RWPE2 (cell line): Measurements from ENCODE around the gene SLC5A2.

Source experiments
- ATAC-seq: fragments of 200-7000 bp; cut with Tn5 transposase; 3 replicates; pipeline ENCODE4 v1.9.1; 2021; ENCODE audit warnings: low read depth
- DNase-seq: peaks from one replicate; pipeline ENCODE4 v3.0.0-alpha.2; 2020; ENCODE audit warnings: low spot score
- H3K27ac ChIP-seq: fragments of 450-650 bp; 2 replicates; pipeline ENCODE4 v1.5.1; 2017; ENCODE audit warnings: mild to moderate bottlenecking; ENCODE audit not compliant: poor library complexity, severe bottlenecking
- H3K27me3 ChIP-seq: fragments of 250-450 bp; sonication (Bioruptor Pico); 2 replicates; pipeline ENCODE4 v1.5.1; 2021; ENCODE audit warnings: mild to moderate bottlenecking, moderate library complexity; ENCODE audit not compliant: insufficient read depth, poor library complexity, severe bottlenecking
- H3K36me3 ChIP-seq: fragments of 250-450 bp; sonication (Bioruptor Pico); 2 replicates; pipeline ENCODE4 v1.5.1; 2020; ENCODE audit warnings: low read depth, mild to moderate bottlenecking, moderate library complexity
- H3K4me1 ChIP-seq: fragments of 250-450 bp; sonication (Bioruptor Pico); 2 replicates; pipeline ENCODE4 v1.5.1; 2021; ENCODE audit warnings: mild to moderate bottlenecking, moderate library complexity; ENCODE audit not compliant: insufficient read depth, poor library complexity, severe bottlenecking
- H3K4me3 ChIP-seq: fragments of 250-450 bp; sonication (Bioruptor Pico); 2 replicates; pipeline ENCODE4 v1.5.1; 2021; ENCODE audit warnings: mild to moderate bottlenecking, moderate library complexity; ENCODE audit not compliant: severe bottlenecking
- H3K9me3 ChIP-seq: fragments of 250-450 bp; sonication (Bioruptor Pico); 2 replicates; pipeline ENCODE4 v1.5.1; 2021; ENCODE audit warnings: mild to moderate bottlenecking, moderate library complexity; ENCODE audit not compliant: severe bottlenecking
- CTCF ChIP-seq: fragments of 450-650 bp; IDR thresholded peaks from one replicate; pipeline ENCODE4 v1.5.1; 2017; ENCODE audit warnings: mild to moderate bottlenecking, moderate library complexity; ENCODE audit not compliant: poor library complexity, severe bottlenecking

The SLC5A2 gene

GRCh38 chr16:31487071-31487719, 4.3 kb downstream of the SLC5A2 start:
- H3K27me3 ChIP-seq: no peaks in the 10 kb centered on the region

DNA sequence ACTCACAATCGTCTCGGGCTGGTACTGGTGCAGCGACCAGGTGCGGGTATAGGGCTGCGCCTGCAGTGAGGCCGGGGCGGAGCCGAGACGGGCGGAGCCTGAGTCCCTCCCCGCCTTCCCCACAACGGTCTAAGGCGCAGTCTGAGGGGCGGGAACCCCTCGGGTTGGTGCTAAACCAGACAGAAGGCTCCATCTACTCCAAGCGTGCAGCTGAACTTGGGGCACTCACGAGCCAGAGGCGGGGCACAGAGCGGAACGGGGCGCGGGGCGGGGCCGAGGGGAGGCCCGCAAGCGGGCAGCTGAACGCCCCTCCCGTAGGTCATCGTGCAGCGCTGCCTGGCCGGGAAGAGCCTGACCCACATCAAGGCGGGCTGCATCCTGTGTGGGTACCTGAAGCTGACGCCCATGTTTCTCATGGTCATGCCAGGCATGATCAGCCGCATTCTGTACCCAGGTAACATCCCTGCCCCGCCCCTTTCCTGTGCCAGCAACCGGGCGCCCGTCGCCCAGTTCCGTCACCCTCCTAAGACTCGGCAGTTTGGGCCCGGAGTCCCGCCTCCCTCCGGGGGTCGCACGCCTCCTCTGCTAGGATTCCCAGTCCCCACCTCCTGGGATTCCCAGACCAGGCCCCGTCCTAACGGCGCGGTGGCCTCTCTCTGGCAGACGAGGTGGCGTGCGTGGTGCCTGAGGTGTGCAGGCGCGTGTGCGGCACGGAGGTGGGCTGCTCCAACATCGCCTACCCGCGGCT, 5.0 kb downstream of the SLC5A2 start:
- ATAC-seq: peak; percentile 87
- TF ChIP-seq CTCF: no peak
- no peaks in the 10 kb centered on the region for H3K27me3 ChIP-seq
- 0 out of 2 replicates have a peak, but pooled peaks cover 4% of the 10 kb centered on the region for H3K36me3 ChIP-seq
- H3K27ac ChIP-seq: no peak overlapping the region
- no peak for DNase-seq
- peak overlapping the region; percentile 37 for H3K4me3 ChIP-seq
- H3K4me1 ChIP-seq: no peaks in the 10 kb centered on the region
- no peaks in the 10 kb centered on the region for H3K9me3 ChIP-seq

More at GRCh38 chr16:31487071-31487719, 4.3 kb downstream of the SLC5A2 start:
- Histone ChIP-seq H3K9me3 (no peaks in the 10 kb centered on the region), H3K4me1 (no peaks in the 10 kb centered on the region), H3K4me3 (peak overlapping the region; percentile 37), H3K27ac (no peak overlapping the region), H3K36me3 (no peaks in the 10 kb centered on the region)
- ATAC-seq (no peak), DNase-seq (no peak)
- no peak for TF ChIP-seq CTCF

DNA sequence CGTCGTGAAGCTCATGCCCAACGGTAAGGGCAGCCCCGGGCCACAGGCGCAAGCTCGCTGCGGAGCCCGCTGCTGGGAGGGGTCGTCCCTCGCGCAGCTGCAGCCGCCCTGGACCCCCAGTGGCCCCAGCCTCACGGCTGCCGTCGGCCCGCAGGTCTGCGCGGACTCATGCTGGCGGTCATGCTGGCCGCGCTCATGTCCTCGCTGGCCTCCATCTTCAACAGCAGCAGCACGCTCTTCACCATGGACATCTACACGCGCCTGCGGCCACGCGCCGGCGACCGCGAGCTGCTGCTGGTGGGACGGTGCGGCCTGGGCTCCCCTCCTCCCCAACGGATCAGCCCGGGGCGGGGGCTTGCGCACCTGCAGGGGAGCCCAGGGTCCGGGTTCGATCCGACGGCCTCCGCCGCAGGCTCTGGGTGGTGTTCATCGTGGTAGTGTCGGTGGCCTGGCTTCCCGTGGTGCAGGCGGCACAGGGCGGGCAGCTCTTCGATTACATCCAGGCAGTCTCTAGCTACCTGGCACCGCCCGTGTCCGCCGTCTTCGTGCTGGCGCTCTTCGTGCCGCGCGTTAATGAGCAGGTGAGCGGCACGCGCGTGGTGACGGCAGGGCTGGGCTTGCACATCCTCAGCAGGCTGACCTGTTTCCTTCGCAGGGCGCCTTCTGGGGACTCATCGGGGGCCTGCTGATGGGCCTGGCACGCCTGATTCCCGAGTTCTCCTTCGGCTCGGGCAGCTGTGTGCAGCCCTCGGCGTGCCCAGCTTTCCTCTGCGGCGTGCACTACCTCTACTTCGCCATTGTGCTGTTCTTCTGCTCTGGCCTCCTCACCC, 5.8 kb downstream of the SLC5A2 start:
- no peak for DNase-seq
- Histone ChIP-seq H3K4me3 (peak overlapping the region; percentile 37), H3K27ac (no peak overlapping the region), H3K4me1 (no peaks in the 10 kb centered on the region), H3K27me3 (no peaks in the 10 kb centered on the region), H3K9me3 (no peaks in the 10 kb centered on the region), H3K36me3 (peaks cover 9% of the 10 kb centered on the region; the same call in 1 of the 2 replicates)
- ATAC-seq: peak; percentile 2
- TF ChIP-seq CTCF: peak; percentile 8

- no peaks in the 10 kb centered on the region for H3K9me3 ChIP-seq
- H3K36me3 ChIP-seq: peaks cover 9% of the 10 kb centered on the region; the same call in 1 of the 2 replicates
- no peaks in the 10 kb centered on the region for H3K4me1 ChIP-seq
- no peak overlapping the region for H3K27ac ChIP-seq
- no peak for DNase-seq
- no peak overlapping the region for H3K4me3 ChIP-seq
- no peak for ATAC-seq
- H3K27me3 ChIP-seq: no peaks in the 10 kb centered on the region
- no peak for TF ChIP-seq CTCF
These were observed 6.3 kb downstream of the SLC5A2 start for GRCh38 chr16:31489298-31489564.
